Natural killer cell treated with Interleukin-12 subunit alpha and Interleukin-12 subunit beta and Interleukin-15 and Interleukin-18, amount 100 ng/mL, for 72 hours (primary cell): ENCODE results near the gene ZCCHC9. TPM values are rescaled to one million over a fixed set of nuclear protein-coding genes. Genes with fewer than 3 reads are reported as not detected.
"Not testable (repeated sequence)": the region's sequence is repeated elsewhere in the genome, so short reads cannot be mapped to it uniquely, and the experiment has no call there.

Source experiments
- ATAC-seq, 2 donors: fragments of 150-1000 bp; cut with Tn5 transposase in 1 of 2; sonication (Bioruptor Pico), chemical (Tn5 transposase) in 1 of 2; 2 replicates each; pipeline ENCODE4 v1.10.0; 2021
- DNase-seq: peaks from one replicate; pipeline ENCODE4 v3.0.0; 2022; ENCODE audit warnings: low spot score
- H3K27ac Mint-ChIP-seq, 2 donors: 1 replicate in 1 of 2; 2 replicates in 1 of 2; pipeline ENCODE4 v1.8.0; 2022; ENCODE audit warnings: mixed read lengths in 2 of 2, mild to moderate bottlenecking in 1 of 2, moderate library complexity in 1 of 2
- H3K27me3 Mint-ChIP-seq, 2 donors: 1 replicate in 1 of 2; 2 replicates in 1 of 2; pipeline ENCODE4 v1.8.0; 2022; ENCODE audit warnings: mixed read lengths in 2 of 2
- H3K36me3 Mint-ChIP-seq: one replicate; pipeline ENCODE4 v1.8.0; 2022; ENCODE audit warnings: mixed read lengths
- H3K4me1 Mint-ChIP-seq, 2 donors: 1 replicate in 1 of 2; 2 replicates in 1 of 2; pipeline ENCODE4 v1.8.0; 2022; ENCODE audit warnings: low read depth in 2 of 2, mixed read lengths in 2 of 2, mild to moderate bottlenecking in 1 of 2
- H3K4me3 Mint-ChIP-seq: one replicate; pipeline ENCODE4 v1.8.0; 2022; ENCODE audit warnings: mixed read lengths
- H3K9me3 Mint-ChIP-seq: 2 replicates; pipeline ENCODE4 v1.8.0; 2022; ENCODE audit warnings: mixed read lengths
- total RNA-seq, 2 donors: library from RNA; stranded (reverse); gene quantifications; one replicate each; pipeline ENCODE4 v1.2.3, GENCODE V29; 2022

Gene ZCCHC9
- total RNA-seq, result 10 to 100 TPM; 23.5 to 34.8 TPM

- H3K9me3 Mint-ChIP-seq, result no peaks in the 10 kb centered on the region
- peak within 1 kb of the TSS; percentile 96 to 97 for H3K27ac Mint-ChIP-seq
- peak; percentile 98 for ATAC-seq
- H3K36me3 Mint-ChIP-seq, result peaks cover 6% of the 10 kb centered on the region
- peak; percentile 95 for DNase-seq
- peak within 1 kb of the TSS; percentile 99 for H3K4me3 Mint-ChIP-seq
- peaks cover 25 to 40% of the 10 kb centered on the region in 2 donors for H3K4me1 Mint-ChIP-seq
- H3K27me3 Mint-ChIP-seq, result no peaks in the 10 kb centered on the region
These were observed at the start of gene ZCCHC9 for GRCh38 chr5:81301271-81302015. ZCCHC9 (plus strand) TSS chr5:81301587; CDS start chr5:81304758, 3,171 bp downstream.

- H3K4me3 Mint-ChIP-seq, result no peak overlapping the region
- no peaks in the 10 kb centered on the region for H3K36me3 Mint-ChIP-seq
- H3K4me1 Mint-ChIP-seq, result no peaks in the 10 kb centered on the region
- H3K9me3 Mint-ChIP-seq, result no peaks in the 10 kb centered on the region
- DNase-seq (no peak), ATAC-seq (no peak)
- H3K27ac Mint-ChIP-seq, result no peak overlapping the region
- no peaks in the 10 kb centered on the region for H3K27me3 Mint-ChIP-seq
These were observed 49.5 kb upstream of the ZCCHC9 start for GRCh38 chr5:81251922-81252321.

GRCh38 chr5:81252904-81253303 lies 48.5 kb upstream of the ZCCHC9 start:
- Mint-ChIP-seq H3K9me3 (no peaks in the 10 kb centered on the region), H3K4me3 (no peak overlapping the region), H3K36me3 (no peaks in the 10 kb centered on the region), H3K27me3 (no peaks in the 10 kb centered on the region), H3K27ac (no peak overlapping the region), H3K4me1 (no peaks in the 10 kb centered on the region)
- no peak for DNase-seq
- no peak for ATAC-seq

- Mint-ChIP-seq H3K4me3 (no peak overlapping the region), H3K36me3 (no peaks in the 10 kb centered on the region), H3K27me3 (no peaks in the 10 kb centered on the region), H3K9me3 (no peaks in the 10 kb centered on the region), H3K27ac (no peak overlapping the region), H3K4me1 (no peaks in the 10 kb centered on the region)
- no peak for DNase-seq
- ATAC-seq, result no peak
These were observed 47.5 kb upstream of the ZCCHC9 start for GRCh38 chr5:81253875-81254274.

DNA sequence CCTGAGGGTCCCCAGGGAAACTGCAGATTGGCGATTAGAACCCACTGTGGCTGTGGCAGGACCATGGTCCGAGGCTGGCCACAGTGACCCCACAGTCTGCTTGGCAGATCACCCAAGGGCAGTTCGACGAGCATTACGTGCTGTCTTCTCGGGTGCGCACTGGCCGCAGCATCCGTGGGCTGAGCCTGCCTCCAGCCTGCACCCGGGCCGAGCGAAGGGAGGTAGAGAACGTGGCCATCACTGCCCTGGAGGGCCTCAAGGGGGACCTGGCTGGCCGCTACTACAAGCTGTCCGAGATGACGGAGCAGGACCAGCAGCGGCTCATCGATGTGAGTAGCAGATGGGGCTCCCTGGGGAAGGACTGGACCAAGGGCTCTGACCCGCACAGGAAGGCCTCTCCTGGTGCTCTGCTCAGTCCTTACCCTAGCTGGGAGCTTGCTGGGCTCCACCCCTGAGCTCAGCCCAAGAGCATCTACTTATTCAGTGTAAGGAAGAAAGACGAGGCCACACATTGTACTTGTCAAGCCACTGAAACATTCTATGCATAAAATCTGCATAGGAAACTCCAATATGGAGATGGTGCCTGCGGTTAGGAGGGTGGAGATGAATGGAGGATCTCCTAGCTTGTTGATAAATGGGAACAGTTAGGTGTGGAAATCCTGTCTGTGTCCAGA lies 46.4 kb upstream of the ZCCHC9 start:
- no peak overlapping the region for H3K27ac Mint-ChIP-seq
- no peaks in the 10 kb centered on the region for H3K4me1 Mint-ChIP-seq
- ATAC-seq (peak in 1 of 2 donors; percentile 45), DNase-seq (no peak)
- peaks cover 4% of the 10 kb centered on the region for H3K9me3 Mint-ChIP-seq
- H3K27me3 Mint-ChIP-seq, result no peaks in the 10 kb centered on the region
- no peak overlapping the region for H3K4me3 Mint-ChIP-seq
- peaks cover 6% of the 10 kb centered on the region for H3K36me3 Mint-ChIP-seq

DNA sequence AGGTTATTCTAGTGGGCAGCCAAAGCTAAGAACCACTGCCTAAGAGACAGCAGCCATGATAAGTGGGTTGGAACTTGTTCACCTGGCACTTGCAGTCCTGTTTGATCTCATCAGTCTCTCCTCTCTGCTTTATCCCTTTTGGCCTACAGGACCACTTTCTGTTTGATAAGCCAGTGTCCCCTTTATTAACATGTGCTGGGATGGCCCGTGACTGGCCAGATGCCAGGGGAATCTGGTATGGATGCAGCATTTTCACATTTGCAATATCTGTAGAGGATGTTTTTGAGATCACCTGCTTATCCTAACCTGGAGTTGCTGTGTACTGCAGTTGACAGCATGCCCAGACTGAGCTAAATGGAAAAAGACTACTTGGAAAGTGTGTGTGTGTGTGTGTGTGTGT lies 44.6 kb upstream of the ZCCHC9 start:
- Mint-ChIP-seq H3K4me1 (no peaks in the 10 kb centered on the region), H3K9me3 (peaks cover 13% of the 10 kb centered on the region), H3K27ac (no peak overlapping the region), H3K27me3 (no peaks in the 10 kb centered on the region), H3K4me3 (no peak overlapping the region), H3K36me3 (peaks cover 20% of the 10 kb centered on the region)
- DNase-seq (no peak), ATAC-seq (no peak)

DNA sequence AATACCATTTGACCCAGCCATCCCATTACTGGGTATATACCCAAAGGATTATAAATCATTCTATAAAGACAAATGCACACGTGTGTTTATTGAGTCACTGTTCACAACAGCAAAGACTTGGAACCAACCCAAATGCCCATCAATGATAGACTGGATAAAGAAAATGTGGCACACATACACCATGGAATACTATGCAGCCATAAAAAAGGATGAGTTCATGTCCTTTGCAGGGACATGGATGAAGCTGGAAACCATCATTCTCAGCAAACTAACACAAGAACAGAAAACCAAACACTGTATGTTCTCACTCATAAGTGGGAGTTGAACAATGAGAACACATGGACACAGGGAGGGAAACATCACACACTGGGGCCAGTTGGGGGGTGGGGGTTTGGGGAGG lies 38.6 kb upstream of the ZCCHC9 start:
- Mint-ChIP-seq H3K4me1 (peaks cover 9 to 10% of the 10 kb centered on the region in 2 donors), H3K36me3 (peaks cover 29% of the 10 kb centered on the region), H3K9me3 (peaks cover 13% of the 10 kb centered on the region)
- not testable (repeated sequence) for DNase-seq, H3K27me3 Mint-ChIP-seq, H3K27ac Mint-ChIP-seq, H3K4me3 Mint-ChIP-seq, ATAC-seq

GRCh38 chr5:81265101-81265500 lies 36.3 kb upstream of the ZCCHC9 start:
- Mint-ChIP-seq H3K4me3 (no peak overlapping the region), H3K36me3 (peaks cover 23% of the 10 kb centered on the region), H3K27me3 (no peaks in the 10 kb centered on the region), H3K4me1 (peaks cover 13 to 15% of the 10 kb centered on the region in 2 donors), H3K27ac (no peak overlapping the region), H3K9me3 (peaks cover 8% of the 10 kb centered on the region)
- DNase-seq (no peak), ATAC-seq (no peak)

DNA sequence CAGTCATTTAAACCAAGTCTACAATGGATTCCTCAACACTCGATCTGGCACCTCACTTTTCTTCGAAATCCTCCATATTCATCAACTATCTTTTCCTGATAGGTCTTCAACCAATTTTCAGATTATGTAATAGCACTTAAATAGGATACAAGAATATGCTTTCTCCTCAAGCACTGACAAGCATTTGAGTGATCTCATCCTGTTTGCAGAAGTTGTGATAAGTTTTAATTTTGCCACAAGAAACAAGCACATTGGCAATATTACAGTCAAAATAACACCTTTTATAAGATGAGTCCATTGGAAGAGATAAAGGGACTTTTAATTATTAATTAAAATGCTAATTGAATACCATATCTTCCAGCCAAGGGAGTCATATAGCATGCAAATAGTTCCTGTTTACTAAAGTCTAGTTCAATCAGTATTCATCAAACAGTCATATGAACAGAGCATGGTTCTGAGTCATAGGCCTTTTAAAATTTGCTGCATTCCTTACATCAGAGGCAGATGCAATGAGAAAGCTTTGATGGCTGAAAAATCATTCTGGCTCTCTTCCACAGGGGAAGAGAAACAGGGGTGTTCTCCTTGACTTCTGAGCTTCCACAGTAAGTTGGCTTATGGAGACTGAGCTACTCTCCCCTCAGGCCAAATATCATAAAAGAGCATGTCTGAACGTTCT lies 32.7 kb upstream of the ZCCHC9 start:
- Mint-ChIP-seq H3K9me3 (peaks cover 7% of the 10 kb centered on the region), H3K27ac (no peak overlapping the region)
- no peak for ATAC-seq

GRCh38 chr5:81269751-81270393 lies 31.5 kb upstream of the ZCCHC9 start:
- no peak for ATAC-seq

More for the DNA sequence above, 32.7 kb upstream of the ZCCHC9 start:
- no peak overlapping the region for H3K4me3 Mint-ChIP-seq
- no peak for DNase-seq
- H3K36me3 Mint-ChIP-seq, result peaks cover 28% of the 10 kb centered on the region
- peaks cover 15 to 17% of the 10 kb centered on the region in 2 donors for H3K4me1 Mint-ChIP-seq
- H3K27me3 Mint-ChIP-seq, result no peaks in the 10 kb centered on the region

DNA sequence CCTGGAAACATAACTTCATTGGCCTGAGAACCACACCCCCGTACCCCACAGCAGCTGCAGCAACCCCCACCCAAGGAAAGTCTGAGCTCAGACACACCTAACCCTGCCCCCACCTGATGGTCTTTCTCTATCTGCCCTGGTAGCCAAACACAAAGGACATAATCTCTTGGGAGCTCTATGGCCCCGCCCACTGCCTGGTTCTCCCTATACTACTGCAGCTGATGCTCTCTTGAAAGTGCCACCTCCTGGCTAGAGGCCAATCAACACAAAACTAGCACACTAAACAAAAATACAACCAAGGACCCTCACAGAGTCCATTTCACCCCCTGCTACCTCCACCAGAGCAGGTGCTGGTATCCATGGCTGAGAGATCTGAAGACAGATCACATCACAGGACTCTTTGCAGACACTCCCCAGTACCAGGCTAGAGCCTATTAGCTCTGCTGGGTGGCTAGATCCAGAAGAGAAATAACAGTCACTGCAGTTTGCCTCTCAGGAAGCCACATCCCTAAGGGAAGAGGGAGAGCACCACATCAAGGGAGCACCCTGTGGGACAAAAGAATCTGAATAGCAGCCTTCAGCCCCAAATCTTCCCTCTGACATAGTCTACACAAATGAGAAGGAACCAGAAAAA lies 30.9 kb upstream of the ZCCHC9 start:
- H3K27me3 Mint-ChIP-seq, DNase-seq, H3K4me3 Mint-ChIP-seq, H3K27ac Mint-ChIP-seq, ATAC-seq: not testable (repeated sequence)
- Mint-ChIP-seq H3K36me3 (peaks cover 45% of the 10 kb centered on the region), H3K9me3 (peaks cover 10% of the 10 kb centered on the region), H3K4me1 (peaks cover 20 to 23% of the 10 kb centered on the region in 2 donors)

More at GRCh38 chr5:81269751-81270393, 31.5 kb upstream of the ZCCHC9 start:
- H3K27me3 Mint-ChIP-seq, result no peaks in the 10 kb centered on the region
- H3K27ac Mint-ChIP-seq, result no peak overlapping the region
- peaks cover 10% of the 10 kb centered on the region for H3K9me3 Mint-ChIP-seq
- H3K4me3 Mint-ChIP-seq, result no peak overlapping the region
- no peak for DNase-seq
- peaks cover 40% of the 10 kb centered on the region for H3K36me3 Mint-ChIP-seq
- H3K4me1 Mint-ChIP-seq, result peaks cover 20 to 23% of the 10 kb centered on the region in 2 donors

GRCh38 chr5:81283976-81284375 lies 17.4 kb upstream of the ZCCHC9 start:
- peaks cover 8 to 27% of the 10 kb centered on the region in 2 donors for H3K4me1 Mint-ChIP-seq
- H3K27me3 Mint-ChIP-seq, result no peaks in the 10 kb centered on the region
- no peak overlapping the region for H3K27ac Mint-ChIP-seq
- no peak for ATAC-seq
- H3K36me3 Mint-ChIP-seq, result peaks cover 6% of the 10 kb centered on the region
- DNase-seq, result no peak
- H3K9me3 Mint-ChIP-seq, result peaks cover 5% of the 10 kb centered on the region
- H3K4me3 Mint-ChIP-seq, result no peak overlapping the region

- ATAC-seq (no peak), DNase-seq (no peak)
- Mint-ChIP-seq H3K27me3 (no peaks in the 10 kb centered on the region), H3K27ac (no peak overlapping the region), H3K9me3 (no peaks in the 10 kb centered on the region), H3K4me3 (peak overlapping the region; percentile 57), H3K36me3 (peaks cover 2% of the 10 kb centered on the region), H3K4me1 (peaks cover 12 to 18% of the 10 kb centered on the region in 2 donors)
These were observed 15.2 kb upstream of the ZCCHC9 start for GRCh38 chr5:81286059-81286617.
